Thyroid gland (tissue), 4 donors: ENCODE results near the gene DNAJC8.

Experiments
- POLR2A ChIP-seq, 2 donors: fragments of 450-650 bp; IDR thresholded peaks; one replicate each; pipeline ENCODE4 v1.6.1; 2017; ENCODE audit warnings: antibody characterized with exemption in 2 of 2, mild to moderate bottlenecking in 2 of 2, moderate library complexity in 1 of 2
- TF ChIP-seq, protein P1 (sequence below), 6 experiments: fragments of 200-600 bp in 3 of 6; fragments of 450-650 bp in 3 of 6; sonication (generic) in 3 of 6; IDR thresholded peaks; one replicate each; pipeline ENCODE4 v1.5.1; 2016 to 2019; ENCODE audit warnings: antibody characterized with exemption in 6 of 6, mild to moderate bottlenecking in 2 of 6, inconsistent platforms in 1 of 6, moderate library complexity in 1 of 6

GRCh38 chr1:28197682-28198415 is 35.0 kb downstream of the DNAJC8 start:
- TF ChIP-seq POLR2A (IDR thresholded peaks at IDR 0.05), result no peak
- TF ChIP-seq, protein P1, sequence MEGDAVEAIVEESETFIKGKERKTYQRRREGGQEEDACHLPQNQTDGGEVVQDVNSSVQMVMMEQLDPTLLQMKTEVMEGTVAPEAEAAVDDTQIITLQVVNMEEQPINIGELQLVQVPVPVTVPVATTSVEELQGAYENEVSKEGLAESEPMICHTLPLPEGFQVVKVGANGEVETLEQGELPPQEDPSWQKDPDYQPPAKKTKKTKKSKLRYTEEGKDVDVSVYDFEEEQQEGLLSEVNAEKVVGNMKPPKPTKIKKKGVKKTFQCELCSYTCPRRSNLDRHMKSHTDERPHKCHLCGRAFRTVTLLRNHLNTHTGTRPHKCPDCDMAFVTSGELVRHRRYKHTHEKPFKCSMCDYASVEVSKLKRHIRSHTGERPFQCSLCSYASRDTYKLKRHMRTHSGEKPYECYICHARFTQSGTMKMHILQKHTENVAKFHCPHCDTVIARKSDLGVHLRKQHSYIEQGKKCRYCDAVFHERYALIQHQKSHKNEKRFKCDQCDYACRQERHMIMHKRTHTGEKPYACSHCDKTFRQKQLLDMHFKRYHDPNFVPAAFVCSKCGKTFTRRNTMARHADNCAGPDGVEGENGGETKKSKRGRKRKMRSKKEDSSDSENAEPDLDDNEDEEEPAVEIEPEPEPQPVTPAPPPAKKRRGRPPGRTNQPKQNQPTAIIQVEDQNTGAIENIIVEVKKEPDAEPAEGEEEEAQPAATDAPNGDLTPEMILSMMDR (IDR thresholded peaks at IDR 0.05), result no peak
